Suprapubic skin (tissue), 4 donors: ENCODE data around the gene CDNF.

Experiments
- EP300 ChIP-seq: sonication (generic); formaldehyde crosslinking; IDR thresholded peaks from one replicate; pipeline ENCODE4 v1.6.1; 2017; ENCODE audit warnings: antibody characterized with exemption
- POLR2A ChIP-seq, 2 donors: fragments of 450-650 bp; IDR thresholded peaks; one replicate each; pipeline ENCODE4 v1.6.1; 2017; ENCODE audit warnings: antibody characterized with exemption in 2 of 2, mild to moderate bottlenecking in 2 of 2, moderate library complexity in 2 of 2
- POLR2AphosphoS5 ChIP-seq, 3 donors: sonication (generic); formaldehyde crosslinking; IDR thresholded peaks; one replicate each; pipeline ENCODE4 v1.6.1; 2017; ENCODE audit warnings: antibody characterized with exemption in 3 of 3
- TF ChIP-seq, protein P1 (sequence below), 2 donors: fragments of 200-600 bp in 1 of 2; fragments of 450-650 bp in 1 of 2; sonication (generic) in 1 of 2; IDR thresholded peaks; one replicate each; pipeline ENCODE4 v1.5.1; 2016 to 2019; ENCODE audit warnings: antibody characterized with exemption in 2 of 2, mild to moderate bottlenecking in 1 of 2, moderate library complexity in 1 of 2

DNA sequence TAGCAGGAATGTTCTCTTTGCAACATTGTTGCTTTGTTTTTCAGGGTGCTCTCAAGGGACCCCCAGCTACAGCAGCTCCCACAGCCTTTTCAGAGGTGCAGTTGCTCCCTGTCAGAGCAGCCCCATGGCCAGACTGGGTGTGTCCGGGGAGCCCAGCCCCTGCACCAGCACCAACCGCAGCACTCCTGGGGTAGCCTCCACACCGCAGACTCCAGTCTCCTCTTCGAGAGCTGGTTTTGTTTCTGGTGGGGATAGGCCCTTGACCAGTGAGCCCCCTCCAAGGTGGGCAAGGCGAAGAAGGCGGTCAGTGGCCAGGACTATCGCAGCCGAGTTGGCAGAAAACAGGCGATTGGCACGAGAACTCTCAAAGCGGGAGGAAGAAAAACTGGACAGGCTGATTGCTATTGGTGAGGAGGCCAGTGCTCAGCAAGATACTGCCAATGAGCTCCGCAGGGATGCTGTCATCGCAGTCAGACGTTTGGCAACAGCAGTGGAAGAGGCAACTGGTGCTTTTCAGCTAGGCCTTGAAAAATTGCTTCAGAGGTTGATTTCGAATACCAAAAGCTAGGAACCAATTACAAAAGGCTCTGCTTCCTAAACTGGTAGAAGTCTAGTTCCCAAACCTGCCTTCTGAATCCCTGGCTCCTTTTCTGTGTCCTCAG is 5.6 kb upstream of the CDNF start:
- TF ChIP-seq, protein P1, sequence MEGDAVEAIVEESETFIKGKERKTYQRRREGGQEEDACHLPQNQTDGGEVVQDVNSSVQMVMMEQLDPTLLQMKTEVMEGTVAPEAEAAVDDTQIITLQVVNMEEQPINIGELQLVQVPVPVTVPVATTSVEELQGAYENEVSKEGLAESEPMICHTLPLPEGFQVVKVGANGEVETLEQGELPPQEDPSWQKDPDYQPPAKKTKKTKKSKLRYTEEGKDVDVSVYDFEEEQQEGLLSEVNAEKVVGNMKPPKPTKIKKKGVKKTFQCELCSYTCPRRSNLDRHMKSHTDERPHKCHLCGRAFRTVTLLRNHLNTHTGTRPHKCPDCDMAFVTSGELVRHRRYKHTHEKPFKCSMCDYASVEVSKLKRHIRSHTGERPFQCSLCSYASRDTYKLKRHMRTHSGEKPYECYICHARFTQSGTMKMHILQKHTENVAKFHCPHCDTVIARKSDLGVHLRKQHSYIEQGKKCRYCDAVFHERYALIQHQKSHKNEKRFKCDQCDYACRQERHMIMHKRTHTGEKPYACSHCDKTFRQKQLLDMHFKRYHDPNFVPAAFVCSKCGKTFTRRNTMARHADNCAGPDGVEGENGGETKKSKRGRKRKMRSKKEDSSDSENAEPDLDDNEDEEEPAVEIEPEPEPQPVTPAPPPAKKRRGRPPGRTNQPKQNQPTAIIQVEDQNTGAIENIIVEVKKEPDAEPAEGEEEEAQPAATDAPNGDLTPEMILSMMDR (IDR thresholded peaks at IDR 0.05), result no peak
- TF ChIP-seq POLR2AphosphoS5 (IDR thresholded peaks at IDR 0.05) (no peak), EP300 (no peak), POLR2A (IDR thresholded peaks at IDR 0.05) (no peak)
